Endothelial cell of umbilical vein (primary cell): ENCODE measurements around the gene ZNRF1. TPM values are rescaled to one million over a fixed set of nuclear protein-coding genes. Genes with fewer than 3 reads are reported as not detected.
A peak's percentile ranks its signal among the peaks of the same experiment; 100 is the strongest.

Source experiments
- BruUV-seq: library from RNA; stranded (reverse); fragments of 400-500 nt; replicated peaks from 2 replicates; lab custom pipeline; 2021; lab: Mats Ljungman, UMichigan
- CTCF ChIA-PET: fragments of 300-600, 350-600 bp; sonication (Branson Sonifier 250); formaldehyde crosslinking; loops from one replicate; lab custom pipeline; 2021; ENCODE audit warnings: antibody characterized with exemption, inconsistent platforms; lab: Charles Lee
- POLR2A ChIA-PET: fragments of 300-600, 350-600 bp; sonication (Branson Sonifier 250); formaldehyde crosslinking; loops from one replicate; lab custom pipeline; 2021; ENCODE audit warnings: antibody characterized with exemption, inconsistent platforms; lab: Charles Lee
- DNase-seq: peaks from one replicate; pipeline ENCODE4 v3.0.0-alpha.2; 2011; ENCODE audit warnings: low read depth, low spot score
- FAIRE-seq: peaks from 2 replicates; lab custom pipeline; 2011; peaks lifted over from hg19 to GRCh38; lab: Jason Lieb, UNC
- H2AFZ ChIP-seq: 2 replicates; pipeline ENCODE4 v1.6.0; 2012; ENCODE audit warnings: low read depth, low read length, control low read depth, inconsistent platforms
- H3K27ac ChIP-seq: 2 replicates; pipeline ENCODE4 v1.5.1; 2011; ENCODE audit warnings: low read depth, mild to moderate bottlenecking, control low read depth, low read length, moderate library complexity; ENCODE audit not compliant: insufficient read depth
- H3K27me3 ChIP-seq, 2 experiments: 2 replicates each; pipeline versions ENCODE4 v1.6.0 to v1.6.1; 2011; ENCODE audit warnings: low read length in 2 of 2, mixed read lengths in 1 of 2; ENCODE audit not compliant: control insufficient read depth in 2 of 2, insufficient read depth in 2 of 2
- H3K36me3 ChIP-seq, 2 experiments: 2 replicates in 1 of 2; 3 replicates in 1 of 2; pipeline ENCODE4 v1.5.1; 2011; ENCODE audit warnings: low read length in 2 of 2, mild to moderate bottlenecking in 1 of 2, moderate library complexity in 1 of 2; ENCODE audit not compliant: control insufficient read depth in 2 of 2, insufficient read depth in 2 of 2; ENCODE audit errors: extremely low read depth in 1 of 2
- H3K4me1 ChIP-seq: 3 replicates; pipeline ENCODE4 v1.5.1; 2011; ENCODE audit warnings: mild to moderate bottlenecking, low read length; ENCODE audit not compliant: control insufficient read depth, insufficient read depth; ENCODE audit errors: extremely low read depth
- H3K4me2 ChIP-seq: 2 replicates; pipeline ENCODE4 v1.6.1; 2011; ENCODE audit warnings: low read length, control low read depth, mixed read lengths; ENCODE audit not compliant: insufficient read depth
- H3K4me3 ChIP-seq, 3 experiments: fragments of 200-600 bp in 1 of 3; sonication (generic), shearing (Covaris generic) in 1 of 3; replicated peaks in 1 of 3; 2 replicates each; pipeline ENCODE4 v1.5.1; 2011 to 2016; ENCODE audit warnings: control low read depth in 3 of 3, low read length in 3 of 3, mild to moderate bottlenecking in 2 of 3, inconsistent platforms in 1 of 3, low read depth in 1 of 3, moderate library complexity in 1 of 3; ENCODE audit not compliant: insufficient read depth in 1 of 3
- H3K79me2 ChIP-seq: 2 replicates; pipeline ENCODE4 v1.6.0; 2012; ENCODE audit warnings: low read length, inconsistent platforms; ENCODE audit not compliant: control insufficient read depth, insufficient read depth
- H3K9ac ChIP-seq: replicated peaks from 2 replicates; pipeline ENCODE3; 2011; ENCODE audit warnings: low read length, control low read depth; ENCODE audit not compliant: insufficient read depth; ENCODE audit errors: extremely low read depth
- H3K9me1 ChIP-seq: replicated peaks from 3 replicates; pipeline ENCODE4 v1.6.0; 2011; ENCODE audit warnings: mild to moderate bottlenecking, low read length; ENCODE audit not compliant: control insufficient read depth, insufficient read depth; ENCODE audit errors: extremely low read depth
- H3K9me3 ChIP-seq: replicated peaks from 2 replicates; pipeline ENCODE4 v1.5.1; 2012; ENCODE audit warnings: low read length, inconsistent platforms; ENCODE audit not compliant: control insufficient read depth, insufficient read depth
- H4K20me1 ChIP-seq: replicated peaks from 2 replicates; pipeline ENCODE3; 2011; ENCODE audit warnings: mild to moderate bottlenecking, low read length; ENCODE audit not compliant: control insufficient read depth, insufficient read depth; ENCODE audit errors: extremely low read depth
- EZH2 ChIP-seq: IDR thresholded peaks from 2 replicates; pipeline ENCODE4 v1.6.1; 2012; ENCODE audit warnings: borderline replicate concordance, low read depth, mild to moderate bottlenecking, moderate library complexity, low read length, inconsistent platforms; ENCODE audit not compliant: severe bottlenecking
- FOS ChIP-seq: IDR thresholded peaks from 2 replicates; pipeline ENCODE4 v1.6.1; 2011; ENCODE audit warnings: mild to moderate bottlenecking, low read length, moderate library complexity, borderline replicate concordance; ENCODE audit not compliant: insufficient read depth
- GATA2 ChIP-seq: IDR thresholded peaks from 2 replicates; pipeline ENCODE4 v1.7.0; 2011; ENCODE audit warnings: low read depth, mild to moderate bottlenecking, moderate library complexity, mixed read lengths, low read length; ENCODE audit not compliant: insufficient read length, insufficient read depth
- JUN ChIP-seq: IDR thresholded peaks from 2 replicates; pipeline ENCODE4 v1.6.1; 2011; ENCODE audit warnings: borderline replicate concordance, low read depth; ENCODE audit not compliant: insufficient read length, insufficient read depth
- MYC ChIP-seq: IDR thresholded peaks from one replicate; pipeline ENCODE4 v1.6.1; 2011; ENCODE audit warnings: mild to moderate bottlenecking, low read depth, low read length
- POLR2A ChIP-seq: IDR thresholded peaks from 2 replicates; pipeline ENCODE4 v1.6.1; 2012; ENCODE audit warnings: low read depth, mild to moderate bottlenecking, control low read depth, low read length
- POLR2AphosphoS5 ChIP-seq: IDR thresholded peaks from 2 replicates; pipeline ENCODE4 v1.6.1; 2012; ENCODE audit warnings: low read depth, mild to moderate bottlenecking, control low read depth, low read length, moderate library complexity; ENCODE audit not compliant: insufficient read depth
- dilution Hi-C: fragments of 300-500 bp; cut with MboI; formaldehyde crosslinking; loops from one replicate; pipeline ENCODE4 v1.15.0; 2019; ENCODE audit warnings: low sequenced_read_pairs; ENCODE audit not compliant: extremely low pct_ligation_motif_present
- intact Hi-C: fragments of 100-400 bp; cut with micrococcal nuclease; formaldehyde crosslinking; loops from one replicate; pipeline ENCODE4 v1.10.0; 2022
- polyA plus RNA-seq, 4 experiments: library from polyadenylated mRNA; depleted of rRNA in 3 of 4; stranded (reverse) in 3 of 4; unstranded in 1 of 4; fragments of >200 nt; gene quantifications; 2 replicates each; pipeline versions ENCODE4 v1.2.1 to v1.2.3, GENCODE V29; 2011 to 2012; ENCODE audit warnings: missing spikeins in 1 of 4
- total RNA-seq: library from RNA; stranded (reverse); gene quantifications from 2 replicates; pipeline ENCODE4 v1.2.3, GENCODE V29; 2021
- TF ChIP-seq, protein P1 (sequence below), 2 donors: IDR thresholded peaks; 1 replicate in 1 of 2; 2 replicates in 1 of 2; pipeline ENCODE4 v1.5.1; 2011; ENCODE audit warnings: low read length in 2 of 2, mild to moderate bottlenecking in 2 of 2, moderate library complexity in 2 of 2, control low read depth in 1 of 2, inconsistent platforms in 1 of 2, low read depth in 1 of 2; ENCODE audit not compliant: insufficient read depth in 1 of 2; ENCODE audit errors: extremely low read depth in 1 of 2
- TF ChIP-seq, protein P2 (sequence below): IDR thresholded peaks from 2 replicates; pipeline ENCODE4 v1.6.1; 2011; ENCODE audit not compliant: insufficient read depth, insufficient read length

Gene ZNRF1
- total and polyA plus RNA-seq, 2 donors (not counting 3 experiments of a cell fraction or from before 2014, with no cell fraction given), result 23.7 to 34.9 TPM

DNA sequence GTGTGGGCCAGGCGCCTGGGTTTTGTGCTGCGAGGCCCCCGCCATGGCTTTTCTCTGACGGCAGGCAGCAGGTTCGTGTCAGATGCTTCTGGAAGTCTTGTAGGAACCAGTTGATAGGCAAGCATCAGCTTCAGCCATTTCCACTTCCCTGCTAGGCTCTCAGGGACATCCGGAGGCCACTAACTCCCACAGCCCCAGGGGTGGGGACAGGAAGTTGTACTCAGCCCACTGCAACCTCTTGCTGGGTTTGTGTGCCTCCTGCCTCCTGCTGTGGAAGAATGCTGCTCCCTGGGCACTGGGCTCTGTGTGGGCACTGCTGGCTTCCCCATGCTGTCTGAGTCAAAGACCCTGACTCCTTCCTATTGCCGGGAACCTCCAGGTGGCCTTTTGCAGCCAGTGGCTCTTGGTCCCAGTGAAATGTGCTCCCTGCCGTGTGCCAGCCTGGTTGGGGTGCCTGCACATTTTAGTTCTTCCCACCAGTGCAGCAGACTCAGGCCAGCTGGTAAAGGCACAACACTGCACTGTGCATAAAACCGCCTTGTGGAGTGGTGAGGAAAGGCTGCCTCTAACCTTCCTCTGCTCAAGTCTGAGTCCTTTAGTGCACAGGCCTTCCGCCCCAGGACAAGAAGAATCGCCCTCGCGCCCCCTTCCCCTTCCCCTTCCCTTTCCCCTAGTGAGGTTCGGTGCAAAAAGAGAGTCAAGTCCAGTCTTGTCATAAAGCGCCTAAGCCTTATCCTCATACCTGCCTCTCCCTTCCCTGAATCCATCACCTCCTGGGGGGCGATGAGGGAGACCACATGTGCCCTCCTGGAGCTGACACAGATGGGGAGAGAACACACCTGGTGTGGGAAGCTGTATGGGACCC is 101.1 kb downstream of the ZNRF1 start:
- no TSS peak for BruUV-seq
- H3K4me3 ChIP-seq, result no peak overlapping the region
- H3K4me1 ChIP-seq, result peaks cover 12% of the 10 kb centered on the region
- H4K20me1 ChIP-seq, result no peaks in the 10 kb centered on the region
- no peaks in the 10 kb centered on the region for H3K27me3 ChIP-seq
- H3K36me3 ChIP-seq, result peaks cover 0 to 1% of the 10 kb centered on the region in 2 experiments
- DNase-seq (peak; percentile 39), FAIRE-seq (peak; percentile 86)
- no peak overlapping the region for H3K9ac ChIP-seq
- no peaks in the 10 kb centered on the region for H3K79me2 ChIP-seq
- TF ChIP-seq POLR2A (no peak), GATA2 (no peak), FOS (no peak), JUN (no peak), EZH2 (no peak), MYC (no peak), POLR2AphosphoS5 (no peak)
- TF ChIP-seq, protein P1, sequence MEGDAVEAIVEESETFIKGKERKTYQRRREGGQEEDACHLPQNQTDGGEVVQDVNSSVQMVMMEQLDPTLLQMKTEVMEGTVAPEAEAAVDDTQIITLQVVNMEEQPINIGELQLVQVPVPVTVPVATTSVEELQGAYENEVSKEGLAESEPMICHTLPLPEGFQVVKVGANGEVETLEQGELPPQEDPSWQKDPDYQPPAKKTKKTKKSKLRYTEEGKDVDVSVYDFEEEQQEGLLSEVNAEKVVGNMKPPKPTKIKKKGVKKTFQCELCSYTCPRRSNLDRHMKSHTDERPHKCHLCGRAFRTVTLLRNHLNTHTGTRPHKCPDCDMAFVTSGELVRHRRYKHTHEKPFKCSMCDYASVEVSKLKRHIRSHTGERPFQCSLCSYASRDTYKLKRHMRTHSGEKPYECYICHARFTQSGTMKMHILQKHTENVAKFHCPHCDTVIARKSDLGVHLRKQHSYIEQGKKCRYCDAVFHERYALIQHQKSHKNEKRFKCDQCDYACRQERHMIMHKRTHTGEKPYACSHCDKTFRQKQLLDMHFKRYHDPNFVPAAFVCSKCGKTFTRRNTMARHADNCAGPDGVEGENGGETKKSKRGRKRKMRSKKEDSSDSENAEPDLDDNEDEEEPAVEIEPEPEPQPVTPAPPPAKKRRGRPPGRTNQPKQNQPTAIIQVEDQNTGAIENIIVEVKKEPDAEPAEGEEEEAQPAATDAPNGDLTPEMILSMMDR (IDR thresholded peaks at IDR 0.05; ENCODE audit: extremely low read depth in 1 of 2, insufficient read depth in 1 of 2, low read depth in 1 of 2, low read length in 2 of 2), result no peak
- TF ChIP-seq, protein P2, sequence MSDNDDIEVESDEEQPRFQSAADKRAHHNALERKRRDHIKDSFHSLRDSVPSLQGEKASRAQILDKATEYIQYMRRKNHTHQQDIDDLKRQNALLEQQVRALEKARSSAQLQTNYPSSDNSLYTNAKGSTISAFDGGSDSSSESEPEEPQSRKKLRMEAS, result no peak
- H2AFZ ChIP-seq, result no peak overlapping the region
- intact Hi-C loops (no loop called here), dilution Hi-C loops (no loop called here)
- H3K27ac ChIP-seq, result no peak overlapping the region
- no peaks in the 10 kb centered on the region for H3K9me1 ChIP-seq
- POLR2A ChIA-PET, result interaction anchor here (0.5 kb wide), 1 partner anchor 18 kb away, joined by 3 read pairs; no protein-coding TSS in a partner anchor
- CTCF ChIA-PET, result interaction anchor here (1.0 to 3.9 kb wide), 6 partner anchors 11 to 101 kb away, joined by 3 to 15 read pairs (median 8); partner anchors contain the start of gene ZNRF1
- H3K4me2 ChIP-seq, result peak overlapping the region; percentile 11
- H3K9me3 ChIP-seq, result no peaks in the 10 kb centered on the region
